CD4-positive, alpha-beta T cell treated with Interleukin-15 for 1 hour (primary cell): ENCODE measurements around the gene STAP1.

Source experiments
- DNase-seq: peaks from one replicate; pipeline ENCODE4 v3.0.0-alpha.2; 2020

Gene STAP1

GRCh38 chr4:67556436-67556835, 2.1 kb upstream of the STAP1 start:
- no peak for DNase-seq

- no peak for DNase-seq
Observed at GRCh38 chr4:67565284-67565683, 6.8 kb downstream of the STAP1 start.

- DNase-seq: no peak
Observed at GRCh38 chr4:67566335-67566734, 7.8 kb downstream of the STAP1 start.

- DNase-seq: no peak
Observed at GRCh38 chr4:67568820-67569219, 10.3 kb downstream of the STAP1 start.

- no peak for DNase-seq
Observed at GRCh38 chr4:67570537-67570936, 12.0 kb downstream of the STAP1 start.

GRCh38 chr4:67571975-67572374, 13.4 kb downstream of the STAP1 start:
- no peak for DNase-seq

GRCh38 chr4:67573193-67573592, 14.7 kb downstream of the STAP1 start:
- DNase-seq: no peak

- no peak for DNase-seq
Observed at GRCh38 chr4:67575232-67576058, 16.9 kb downstream of the STAP1 start.

- DNase-seq: no peak
Observed at GRCh38 chr4:67576059-67576466, 17.5 kb downstream of the STAP1 start.

- no peak for DNase-seq
Observed at GRCh38 chr4:67576538-67576937, 18.0 kb downstream of the STAP1 start.

- DNase-seq: no peak
Observed at GRCh38 chr4:67580577-67580976, 22.1 kb downstream of the STAP1 start.

GRCh38 chr4:67581208-67581857, 22.8 kb downstream of the STAP1 start:
- DNase-seq: no peak

- no peak for DNase-seq
Observed at GRCh38 chr4:67581913-67582312, 23.4 kb downstream of the STAP1 start.

- DNase-seq: no peak
Observed at GRCh38 chr4:67584496-67584895, 26.0 kb downstream of the STAP1 start.

- DNase-seq: no peak
Observed at GRCh38 chr4:67587156-67587555, 28.6 kb downstream of the STAP1 start.

- DNase-seq: no peak
Observed at GRCh38 chr4:67593741-67594175, 35.2 kb downstream of the STAP1 start.

GRCh38 chr4:67603310-67604028, 44.9 kb downstream of the STAP1 start:
- no peak for DNase-seq

GRCh38 chr4:67604029-67604381, 45.5 kb downstream of the STAP1 start:
- no peak for DNase-seq

GRCh38 chr4:67604749-67605148, 46.2 kb downstream of the STAP1 start:
- DNase-seq: no peak

- no peak for DNase-seq
Observed at GRCh38 chr4:67608027-67608426, 49.5 kb downstream of the STAP1 start.

- no peak for DNase-seq
Observed at GRCh38 chr4:67614186-67614585, 55.7 kb downstream of the STAP1 start.

- DNase-seq: no peak
Observed at GRCh38 chr4:67615119-67615518, 56.6 kb downstream of the STAP1 start.

- DNase-seq: no peak
Observed at GRCh38 chr4:67616478-67616877, 58.0 kb downstream of the STAP1 start.

- DNase-seq: no peak
Observed at GRCh38 chr4:67624939-67625338, 66.4 kb downstream of the STAP1 start.
